ENCODE data around the gene CIAO1. TPM values are rescaled to one million over a fixed set of nuclear protein-coding genes. Genes with fewer than 3 reads are reported as not detected.

The CIAO1 gene
- total and polyA plus RNA-seq, 8 donors = 25.0 to 40.0 (median 29.3) TPM

DNA sequence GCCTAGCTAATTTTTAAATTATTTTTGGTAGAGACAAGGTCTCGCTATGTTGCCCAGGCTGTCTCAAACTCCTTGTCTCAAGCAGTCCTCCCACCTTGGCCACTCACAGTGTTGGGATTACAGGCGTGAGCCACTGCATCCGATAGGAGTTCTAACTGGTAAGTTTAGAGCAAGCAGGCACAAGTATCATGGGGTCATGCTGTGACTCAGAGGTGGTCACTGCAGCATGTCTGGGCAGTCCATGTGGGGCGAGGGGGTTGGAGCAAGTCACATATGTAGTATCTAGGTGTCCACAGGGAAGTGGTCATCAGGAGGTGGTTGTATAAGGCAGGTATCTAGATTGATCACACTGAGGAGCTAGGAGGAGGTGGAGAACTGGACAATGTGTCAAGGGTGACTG lies 34.7 kb upstream of the CIAO1 start:
- intact Hi-C loops (cut with DNase I) = no loop called here
- no peak for FAIRE-seq
- no peak for DNase-seq
- Histone ChIP-seq H3K36me3 (no peaks in the 10 kb centered on the region), H3K4me3 (no peak overlapping the region), H3K4me1 (no peaks in the 10 kb centered on the region), H3K27ac (no peak overlapping the region), H3K9me3 (no peaks in the 10 kb centered on the region), H3K27me3 (no peaks in the 10 kb centered on the region)
- ATAC-seq = no peak
- no peak for TF ChIP-seq CTCF (IDR thresholded peaks at IDR 0.05)
- 95% methylated on average over 4 of the region's 4 CpGs for WGBS, 2 donors

DNA sequence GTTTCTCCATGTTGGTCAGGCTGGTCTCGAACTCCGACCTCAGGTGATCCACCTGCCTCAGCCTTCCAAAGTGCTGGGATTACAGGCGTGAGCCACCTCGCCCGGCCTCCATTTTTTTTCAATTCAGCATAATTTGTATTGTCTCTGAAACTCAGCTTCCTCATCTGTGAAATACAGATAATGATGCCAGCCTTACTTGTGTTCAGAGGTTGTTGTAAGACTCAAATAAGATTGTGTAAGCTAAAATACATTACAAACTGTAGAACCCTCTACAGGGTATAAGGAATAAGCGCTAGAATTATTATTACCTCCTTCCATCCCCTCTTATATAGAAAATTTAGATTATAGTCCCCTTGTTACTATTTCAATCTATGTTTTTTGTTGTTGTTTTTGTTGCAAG lies 32.6 kb upstream of the CIAO1 start:
- no peak overlapping the region for H3K4me3 ChIP-seq
- intact Hi-C loops (cut with DNase I) = no loop called here
- no peak for TF ChIP-seq CTCF (IDR thresholded peaks at IDR 0.05)
- H3K27ac ChIP-seq = no peak overlapping the region
- DNase-seq (no peak), ATAC-seq (no peak), FAIRE-seq (no peak)
- WGBS, 2 donors = 90 to 93% methylated on average over 6 of the region's 6 CpGs
- H3K4me1 ChIP-seq = no peaks in the 10 kb centered on the region
- H3K27me3 ChIP-seq = no peaks in the 10 kb centered on the region
- no peaks in the 10 kb centered on the region for H3K9me3 ChIP-seq
- no peaks in the 10 kb centered on the region for H3K36me3 ChIP-seq

DNA sequence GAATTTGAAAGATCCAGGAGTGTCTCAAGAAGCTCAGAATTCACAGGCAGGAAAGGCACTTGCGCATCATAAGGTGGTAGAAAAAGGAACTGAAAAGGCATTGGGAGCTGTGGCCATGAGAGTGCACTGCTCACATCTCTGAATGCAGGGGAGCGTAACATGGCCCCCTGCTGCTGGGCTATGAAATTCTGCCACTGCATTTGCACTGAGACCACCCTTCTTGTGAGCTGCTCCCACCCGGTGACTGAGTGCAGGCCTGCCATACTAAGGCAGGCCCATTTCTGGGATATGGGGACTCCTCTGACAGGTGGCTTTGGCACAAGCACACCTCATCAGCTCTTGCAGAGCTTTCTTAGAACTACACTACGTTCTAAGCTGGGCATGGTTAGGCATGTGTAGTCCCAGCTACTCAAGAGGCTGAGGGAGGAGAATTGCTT lies 32.1 kb upstream of the CIAO1 start:
- FAIRE-seq = no peak

DNA sequence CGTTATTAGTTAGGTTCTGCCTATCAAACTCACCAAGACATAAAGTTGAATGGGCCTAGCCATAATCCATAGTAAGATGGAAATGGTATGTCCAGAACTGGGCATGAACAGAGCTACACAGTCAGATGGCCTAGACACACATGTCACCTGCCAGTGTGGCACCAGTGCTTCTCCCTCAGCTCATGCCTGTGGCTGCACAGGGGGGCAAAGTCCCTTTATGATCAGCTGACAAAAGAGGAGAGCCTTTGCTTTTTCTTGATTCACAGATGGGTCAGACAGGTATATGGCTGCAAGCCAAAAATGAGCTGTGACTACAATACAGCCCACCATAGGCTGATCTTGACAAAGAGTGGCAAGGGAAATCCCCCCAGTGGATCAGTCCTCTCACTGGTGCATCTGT lies 29.1 kb upstream of the CIAO1 start:
- H3K4me3 ChIP-seq = no peak overlapping the region
- no peak for ATAC-seq
- H3K36me3 ChIP-seq = no peaks in the 10 kb centered on the region
- H3K4me1 ChIP-seq = no peaks in the 10 kb centered on the region
- no peaks in the 10 kb centered on the region for H3K27me3 ChIP-seq
- no peak for FAIRE-seq
- TF ChIP-seq CTCF (IDR thresholded peaks at IDR 0.05) = no peak
- no peak overlapping the region for H3K27ac ChIP-seq
- intact Hi-C loops (cut with DNase I) = no loop called here
- H3K9me3 ChIP-seq = no peaks in the 10 kb centered on the region
- WGBS, 2 donors = 94 to 97% methylated on average over 1 of the region's 1 CpG
- DNase-seq = no peak

More for the DNA sequence above, 32.1 kb upstream of the CIAO1 start:
- Histone ChIP-seq H3K9me3 (no peaks in the 10 kb centered on the region), H3K27ac (no peak overlapping the region), H3K36me3 (no peaks in the 10 kb centered on the region), H3K27me3 (no peaks in the 10 kb centered on the region), H3K4me3 (no peak overlapping the region), H3K4me1 (no peaks in the 10 kb centered on the region)
- intact Hi-C loops (cut with DNase I) = no loop called here
- no peak for TF ChIP-seq CTCF (IDR thresholded peaks at IDR 0.05)
- DNase-seq (no peak), ATAC-seq (no peak)
- WGBS, 2 donors = 90 to 95% methylated on average over 4 of the region's 4 CpGs

GRCh38 chr2:96238266-96238665 lies 27.8 kb upstream of the CIAO1 start:
- TF ChIP-seq CTCF (IDR thresholded peaks at IDR 0.05) = no peak
- Histone ChIP-seq H3K27me3 (no peaks in the 10 kb centered on the region), H3K27ac (no peak overlapping the region), H3K9me3 (no peaks in the 10 kb centered on the region), H3K36me3 (no peaks in the 10 kb centered on the region), H3K4me3 (no peak overlapping the region), H3K4me1 (no peaks in the 10 kb centered on the region)
- FAIRE-seq (no peak), ATAC-seq (no peak), DNase-seq (no peak)
- intact Hi-C loops (cut with DNase I) = no loop called here
- WGBS, 2 donors = 93% methylated on average over 3 of the region's 3 CpGs
